Prostate gland (tissue), 2 donors: ENCODE measurements around the gene IFIT1B.
A peak's percentile ranks its signal among the peaks of the same experiment; 100 is the strongest.

ENCODE experiments used
- POLR2A ChIP-seq: fragments of 450-650 bp; IDR thresholded peaks from one replicate; pipeline ENCODE4 v1.6.1; 2016; ENCODE audit warnings: antibody characterized with exemption, mild to moderate bottlenecking
- POLR2AphosphoS5 ChIP-seq: sonication (generic); formaldehyde crosslinking; IDR thresholded peaks from one replicate; pipeline ENCODE4 v1.6.1; 2017; ENCODE audit warnings: antibody characterized with exemption
- TF ChIP-seq, protein P1 (sequence below), 4 experiments: fragments of 200-600 bp in 2 of 4; fragments of 450-650 bp in 2 of 4; sonication (generic) in 2 of 4; IDR thresholded peaks; 1 replicate in 3 of 4; 2 replicates in 1 of 4; pipeline ENCODE4 v1.5.1; 2016 to 2019; ENCODE audit warnings: antibody characterized with exemption in 4 of 4, mild to moderate bottlenecking in 2 of 4, moderate library complexity in 2 of 4

DNA sequence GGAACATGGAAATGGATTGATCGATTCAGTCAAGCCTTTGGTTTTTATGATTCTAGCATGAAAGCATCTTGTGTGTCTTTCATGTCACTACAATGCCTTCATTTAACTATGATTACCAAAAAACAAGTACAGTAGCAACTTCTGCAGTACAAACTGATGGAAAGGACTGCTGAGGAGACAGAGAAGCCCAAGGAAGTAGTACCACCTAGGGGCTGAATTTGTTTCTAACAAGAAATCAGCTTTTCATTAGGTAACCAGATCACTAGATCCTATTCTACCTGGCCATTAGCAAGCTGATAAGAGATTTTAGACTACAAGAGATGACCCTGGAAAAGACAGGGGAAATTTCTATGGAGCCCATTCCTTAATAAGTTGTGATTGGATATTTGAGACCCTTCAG, 11.4 kb downstream of the IFIT1B start:
- TF ChIP-seq POLR2A (no peak), POLR2AphosphoS5 (no peak)
- TF ChIP-seq, protein P1, sequence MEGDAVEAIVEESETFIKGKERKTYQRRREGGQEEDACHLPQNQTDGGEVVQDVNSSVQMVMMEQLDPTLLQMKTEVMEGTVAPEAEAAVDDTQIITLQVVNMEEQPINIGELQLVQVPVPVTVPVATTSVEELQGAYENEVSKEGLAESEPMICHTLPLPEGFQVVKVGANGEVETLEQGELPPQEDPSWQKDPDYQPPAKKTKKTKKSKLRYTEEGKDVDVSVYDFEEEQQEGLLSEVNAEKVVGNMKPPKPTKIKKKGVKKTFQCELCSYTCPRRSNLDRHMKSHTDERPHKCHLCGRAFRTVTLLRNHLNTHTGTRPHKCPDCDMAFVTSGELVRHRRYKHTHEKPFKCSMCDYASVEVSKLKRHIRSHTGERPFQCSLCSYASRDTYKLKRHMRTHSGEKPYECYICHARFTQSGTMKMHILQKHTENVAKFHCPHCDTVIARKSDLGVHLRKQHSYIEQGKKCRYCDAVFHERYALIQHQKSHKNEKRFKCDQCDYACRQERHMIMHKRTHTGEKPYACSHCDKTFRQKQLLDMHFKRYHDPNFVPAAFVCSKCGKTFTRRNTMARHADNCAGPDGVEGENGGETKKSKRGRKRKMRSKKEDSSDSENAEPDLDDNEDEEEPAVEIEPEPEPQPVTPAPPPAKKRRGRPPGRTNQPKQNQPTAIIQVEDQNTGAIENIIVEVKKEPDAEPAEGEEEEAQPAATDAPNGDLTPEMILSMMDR (IDR thresholded peaks at IDR 0.05): peak in 2 of 4 experiments; percentile 41 to 49
